IPS-15b (cell line): ENCODE data around the gene SIX1.

Source experiments
- H3K27me3 ChIP-seq: one replicate; pipeline ENCODE4 v1.6.1; 2013; ENCODE audit warnings: low read length; ENCODE audit not compliant: control insufficient read depth, insufficient read depth
- H3K36me3 ChIP-seq: one replicate; pipeline ENCODE4 v1.6.1; 2013; ENCODE audit warnings: low read length; ENCODE audit not compliant: control insufficient read depth, insufficient read depth
- H3K4me1 ChIP-seq: one replicate; pipeline ENCODE4 v1.6.1; 2013; ENCODE audit warnings: mild to moderate bottlenecking, low read length; ENCODE audit not compliant: control insufficient read depth, insufficient read depth
- H3K4me3 ChIP-seq: one replicate; pipeline ENCODE4 v1.5.1; 2013; ENCODE audit warnings: low read depth, low read length
- H3K9ac ChIP-seq: one replicate; pipeline ENCODE4 v1.6.1; 2013; ENCODE audit warnings: low read depth, mild to moderate bottlenecking, low read length
- H3K9me3 ChIP-seq: one replicate; pipeline ENCODE4 v1.6.1; 2013; ENCODE audit warnings: mild to moderate bottlenecking, low read length; ENCODE audit not compliant: control insufficient read depth, insufficient read depth

The SIX1 gene

DNA sequence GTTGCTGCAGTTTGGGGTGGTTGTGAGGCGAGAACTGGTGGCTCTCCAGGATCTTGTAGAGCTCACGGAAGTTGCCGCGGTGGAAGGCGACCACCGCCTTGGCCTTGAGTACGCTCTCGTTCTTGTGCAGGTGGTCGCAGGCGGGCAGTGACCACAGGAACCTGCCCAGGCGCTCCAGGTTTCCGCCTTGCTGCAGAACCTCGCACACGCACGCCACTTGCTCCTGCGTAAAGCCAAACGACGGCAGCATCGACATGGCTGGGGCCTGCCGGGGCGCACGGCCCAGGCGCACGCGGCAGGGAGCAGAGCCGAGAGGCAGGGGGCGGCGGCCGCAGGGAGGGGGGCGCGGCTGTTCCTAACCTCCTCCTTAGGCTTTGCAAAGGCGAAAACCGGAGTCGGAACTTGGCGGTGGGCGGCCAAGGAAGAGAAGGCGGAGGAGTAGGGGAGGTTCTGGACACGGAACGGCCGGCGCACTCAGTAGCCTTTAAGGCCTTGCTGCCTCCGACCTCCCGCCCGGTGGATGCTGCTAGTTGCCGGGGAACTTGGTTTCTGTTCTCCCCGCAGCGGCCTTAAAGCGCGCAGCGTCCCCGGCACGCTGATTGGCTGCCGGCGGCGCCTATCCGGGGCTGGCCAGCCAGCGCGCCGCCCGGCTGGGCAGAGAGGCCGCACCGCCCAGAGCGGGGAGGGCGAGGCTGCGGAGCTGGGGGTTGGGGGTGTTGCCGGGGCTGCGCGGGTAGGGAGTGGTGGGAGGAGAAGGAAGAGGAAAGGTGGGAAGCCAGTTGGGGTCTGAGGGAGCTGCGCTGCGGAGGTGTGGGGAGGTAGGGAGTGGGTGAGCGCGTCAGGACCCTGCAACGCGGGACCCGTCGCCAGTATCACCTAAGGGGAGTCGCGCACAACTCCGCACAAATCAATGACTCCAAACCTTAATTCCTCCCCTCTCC, at the start of gene SIX1:
Gene SIX1, minus strand, starts transcription at position 544 of the 941 bp plus-strand sequence. Its CDS starts 288 bp downstream, at position 256.
- Histone ChIP-seq H3K4me3 (peak within 1 kb of the TSS; percentile 59), H3K4me1 (peaks cover 12% of the 10 kb centered on the region), H3K36me3 (no peaks in the 10 kb centered on the region), H3K27me3 (peaks cover 96% of the 10 kb centered on the region), H3K9me3 (no peaks in the 10 kb centered on the region), H3K9ac (no peak within 1 kb of the TSS)

DNA sequence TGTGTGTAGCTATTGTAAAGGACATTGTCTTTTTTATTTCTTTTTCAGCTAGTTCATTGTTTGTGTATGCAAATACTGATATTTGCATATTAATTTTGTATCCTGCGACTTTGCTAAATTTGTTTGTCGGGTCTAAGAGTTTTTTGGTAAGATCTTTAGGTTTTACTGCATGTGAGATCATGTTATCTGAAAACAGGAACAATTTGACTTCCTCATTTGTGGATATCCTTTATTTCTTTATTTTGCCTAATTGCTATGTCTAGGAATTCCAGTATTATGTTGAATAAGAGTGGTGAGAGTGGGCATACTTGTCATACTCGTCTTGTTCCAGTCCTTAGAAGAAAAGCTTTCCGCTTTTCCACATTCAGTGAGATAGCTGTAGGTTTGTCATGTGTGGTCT, 46.0 kb upstream of the SIX1 start:
- H3K9ac ChIP-seq = no peak overlapping the region
- no peaks in the 10 kb centered on the region for H3K27me3 ChIP-seq
- H3K4me3 ChIP-seq = no peak overlapping the region
- no peaks in the 10 kb centered on the region for H3K36me3 ChIP-seq
- no peaks in the 10 kb centered on the region for H3K9me3 ChIP-seq
- no peaks in the 10 kb centered on the region for H3K4me1 ChIP-seq

DNA sequence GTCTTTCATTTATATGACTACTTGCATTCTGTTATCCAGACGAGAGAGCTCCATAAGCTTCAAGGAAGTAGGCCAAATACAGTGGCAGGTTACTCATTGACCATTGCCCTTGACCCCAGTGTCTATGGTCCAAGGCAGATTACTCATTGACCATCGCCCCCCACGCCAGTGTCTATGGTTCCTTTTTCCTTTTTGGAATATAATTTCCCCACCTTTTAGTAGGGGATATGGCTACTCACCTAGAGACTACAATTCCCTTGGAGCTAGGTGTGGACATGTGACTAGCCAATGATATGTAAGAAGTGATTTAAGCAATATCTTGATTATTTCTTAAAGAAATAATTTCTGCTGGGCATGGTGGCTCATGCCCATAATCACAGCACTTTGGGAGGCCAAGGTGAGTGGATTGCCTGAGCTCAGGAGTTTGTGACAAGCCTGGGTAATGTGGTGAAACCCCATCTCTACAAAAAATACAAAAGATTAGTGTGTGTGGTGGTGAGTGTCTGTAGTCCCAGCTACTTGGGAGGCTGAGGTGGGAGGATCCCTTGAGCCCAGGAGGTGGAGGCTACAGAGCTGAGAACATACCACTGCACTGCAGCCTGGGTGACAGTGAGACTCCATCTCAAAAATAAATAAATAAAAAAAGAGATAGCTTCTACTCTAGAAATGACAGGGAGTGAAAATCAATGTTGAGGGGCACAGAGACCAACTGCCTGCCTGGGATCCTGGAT, 42.3 kb upstream of the SIX1 start:
- H3K4me3 ChIP-seq = no peak overlapping the region
- H3K27me3 ChIP-seq = no peaks in the 10 kb centered on the region
- H3K9ac ChIP-seq = no peak overlapping the region
- H3K9me3 ChIP-seq = no peaks in the 10 kb centered on the region
- H3K4me1 ChIP-seq = no peaks in the 10 kb centered on the region
- no peaks in the 10 kb centered on the region for H3K36me3 ChIP-seq

DNA sequence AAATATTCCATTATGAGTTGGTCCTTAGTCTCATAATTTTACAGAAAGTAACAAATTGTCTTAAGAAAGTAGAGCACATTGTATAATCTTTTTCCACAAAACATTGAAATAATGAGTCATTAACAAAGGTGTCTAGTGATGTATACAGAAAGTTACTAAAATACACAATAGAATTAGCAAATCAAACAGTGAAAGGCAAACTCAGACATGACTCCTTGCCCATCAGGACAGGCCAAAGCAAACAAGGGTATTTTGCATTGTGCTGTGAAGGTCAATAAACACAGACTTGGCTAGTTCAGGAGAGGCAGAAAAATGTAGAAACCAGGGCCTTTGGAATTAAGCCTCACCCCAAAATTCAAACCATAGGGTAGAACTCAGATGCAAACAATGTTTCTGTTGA, 37.6 kb upstream of the SIX1 start:
- Histone ChIP-seq H3K4me1 (no peaks in the 10 kb centered on the region), H3K27me3 (no peaks in the 10 kb centered on the region), H3K9me3 (no peaks in the 10 kb centered on the region), H3K9ac (no peak overlapping the region), H3K4me3 (no peak overlapping the region), H3K36me3 (no peaks in the 10 kb centered on the region)

DNA sequence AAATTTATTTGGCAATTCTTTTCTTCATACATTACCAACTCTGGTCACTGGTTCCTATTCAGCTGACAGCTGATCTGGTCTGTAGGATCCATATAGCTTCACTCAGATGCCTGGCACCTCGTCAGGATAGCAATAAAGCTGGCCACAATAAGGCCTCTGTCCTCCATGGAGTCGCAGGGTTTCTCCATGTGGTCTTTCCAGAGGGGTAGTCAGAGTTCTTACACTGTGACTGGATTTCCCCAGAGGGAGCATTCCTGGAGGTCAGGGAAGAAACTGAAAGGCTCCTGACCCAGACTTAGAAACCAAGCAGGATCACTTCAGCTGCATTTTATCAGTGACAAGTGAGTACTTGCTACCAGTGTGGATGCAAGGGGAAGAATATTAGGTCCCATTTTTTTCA, 34.9 kb upstream of the SIX1 start:
- Histone ChIP-seq H3K4me3 (no peak overlapping the region), H3K36me3 (no peaks in the 10 kb centered on the region), H3K27me3 (no peaks in the 10 kb centered on the region), H3K9ac (no peak overlapping the region), H3K4me1 (peaks cover 7% of the 10 kb centered on the region), H3K9me3 (no peaks in the 10 kb centered on the region)

DNA sequence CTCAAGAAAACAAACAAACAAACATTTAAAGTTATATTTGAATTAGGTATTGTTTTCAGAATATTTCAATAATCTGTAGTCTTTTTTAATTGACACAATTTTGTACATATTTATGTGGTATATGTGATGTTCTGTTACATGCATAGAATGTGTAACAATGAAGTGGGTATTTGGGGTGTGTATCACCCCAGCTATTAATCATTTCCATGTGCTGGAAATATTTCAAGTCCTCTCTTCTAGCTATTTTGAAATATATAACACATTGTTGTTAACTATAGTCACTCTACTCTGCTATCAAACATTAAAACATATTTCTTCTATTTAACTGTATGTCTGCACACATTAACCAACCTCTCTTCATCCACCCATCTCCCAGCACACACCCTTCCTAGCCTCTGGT, 32.0 kb upstream of the SIX1 start:
- Histone ChIP-seq H3K4me3 (no peak overlapping the region), H3K27me3 (no peaks in the 10 kb centered on the region), H3K36me3 (no peaks in the 10 kb centered on the region), H3K9me3 (no peaks in the 10 kb centered on the region), H3K4me1 (peaks cover 12% of the 10 kb centered on the region), H3K9ac (no peak overlapping the region)

DNA sequence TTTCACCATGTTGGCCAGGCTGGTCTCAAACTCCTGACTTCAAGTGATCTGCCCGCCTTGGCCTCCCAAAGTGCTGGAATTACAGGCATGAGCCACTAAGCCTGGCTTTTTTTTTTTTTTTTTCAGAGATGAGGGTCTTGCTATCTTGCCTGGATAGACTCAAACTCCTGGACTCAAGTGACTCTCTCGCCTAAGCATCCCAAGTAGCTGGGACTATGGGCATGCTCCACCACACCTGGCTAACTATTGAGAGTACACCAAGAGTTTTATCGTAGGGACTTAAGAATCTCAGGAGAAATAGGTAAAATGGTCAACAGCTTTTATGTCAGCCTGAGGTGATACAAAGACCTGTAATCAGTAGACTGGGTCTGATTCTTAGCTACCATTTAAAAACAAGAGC, 31.2 kb upstream of the SIX1 start:
- no peak overlapping the region for H3K9ac ChIP-seq
- H3K9me3 ChIP-seq = no peaks in the 10 kb centered on the region
- H3K36me3 ChIP-seq = no peaks in the 10 kb centered on the region
- no peak overlapping the region for H3K4me3 ChIP-seq
- H3K4me1 ChIP-seq = peaks cover 12% of the 10 kb centered on the region
- H3K27me3 ChIP-seq = no peaks in the 10 kb centered on the region

DNA sequence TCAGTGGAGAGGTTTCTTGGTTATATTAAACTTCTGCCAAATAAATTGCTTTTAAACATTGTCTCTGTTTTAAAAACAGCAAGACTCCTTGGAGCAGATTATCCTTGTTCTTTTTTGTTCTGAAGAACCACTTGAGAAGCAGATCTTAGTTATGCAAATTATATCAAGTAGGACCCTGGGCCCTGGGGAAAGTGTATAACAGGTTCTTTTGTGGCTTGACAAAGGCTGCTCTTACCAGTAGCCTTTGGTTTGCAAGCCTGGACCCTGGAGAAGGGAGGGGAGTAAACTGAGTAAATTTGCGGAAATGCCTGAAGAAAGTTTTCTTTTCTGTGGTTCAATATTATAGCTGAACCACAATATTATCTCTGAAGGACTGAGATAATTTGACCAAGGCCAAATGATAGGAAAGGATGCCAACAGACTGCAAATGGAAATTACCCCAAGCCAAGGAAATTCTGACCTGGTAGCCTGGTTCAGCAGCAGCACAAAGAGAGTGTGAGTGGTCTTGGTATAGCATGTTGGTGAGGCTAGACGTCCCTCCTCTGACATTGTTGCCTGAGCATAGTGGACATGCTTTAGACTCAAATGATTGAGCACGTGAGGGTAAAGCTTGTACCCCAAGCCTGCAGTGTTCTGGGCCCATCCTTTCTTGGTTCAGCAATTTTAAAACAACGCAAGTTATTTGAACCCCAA, 30.4 kb upstream of the SIX1 start:
- no peak overlapping the region for H3K4me3 ChIP-seq
- no peaks in the 10 kb centered on the region for H3K36me3 ChIP-seq
- H3K9me3 ChIP-seq = no peaks in the 10 kb centered on the region
- H3K9ac ChIP-seq = no peak overlapping the region
- H3K4me1 ChIP-seq = peaks cover 12% of the 10 kb centered on the region
- no peaks in the 10 kb centered on the region for H3K27me3 ChIP-seq

DNA sequence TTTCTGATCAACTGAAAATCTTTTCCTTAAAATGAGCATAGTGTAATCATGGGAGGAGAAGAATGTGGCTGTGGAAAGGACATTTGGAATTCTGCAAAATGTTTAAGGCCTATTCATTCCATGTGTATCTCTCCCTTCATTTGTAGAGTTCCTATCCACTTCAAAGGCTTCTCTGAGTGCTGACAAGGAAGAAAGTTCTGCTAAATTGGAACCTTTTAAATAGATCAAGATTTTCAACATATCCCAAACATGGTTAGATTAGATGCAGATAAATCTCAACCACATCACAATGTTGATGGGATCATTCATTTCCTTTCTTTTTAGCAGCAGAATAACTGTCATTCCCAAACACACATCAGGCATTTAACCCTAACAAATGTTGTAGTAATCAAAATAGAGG, 28.4 kb upstream of the SIX1 start:
- Histone ChIP-seq H3K9me3 (no peaks in the 10 kb centered on the region), H3K36me3 (no peaks in the 10 kb centered on the region), H3K4me1 (peaks cover 12% of the 10 kb centered on the region), H3K27me3 (no peaks in the 10 kb centered on the region), H3K9ac (no peak overlapping the region), H3K4me3 (no peak overlapping the region)

DNA sequence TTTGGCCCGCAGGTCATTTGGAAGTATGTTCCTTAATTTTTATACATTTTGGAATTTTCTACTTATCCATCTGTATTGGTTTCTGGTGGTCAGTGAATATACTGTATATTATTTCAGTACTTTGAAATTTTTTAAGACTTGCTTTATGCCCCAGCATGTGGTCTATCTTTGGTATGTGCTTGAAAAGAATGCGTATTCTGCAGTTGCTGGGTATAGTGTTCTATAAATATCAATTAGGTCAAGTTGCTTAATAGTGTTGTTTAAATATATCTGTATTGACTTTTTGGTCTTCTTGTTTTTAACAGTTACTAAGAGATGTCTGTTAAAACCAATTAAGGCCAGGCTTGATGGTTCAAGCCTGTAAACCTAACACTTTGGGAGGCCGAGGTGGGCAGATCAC, 21.7 kb upstream of the SIX1 start:
- Histone ChIP-seq H3K4me3 (no peak overlapping the region), H3K36me3 (no peaks in the 10 kb centered on the region), H3K9me3 (no peaks in the 10 kb centered on the region), H3K4me1 (no peaks in the 10 kb centered on the region), H3K27me3 (no peaks in the 10 kb centered on the region), H3K9ac (no peak overlapping the region)

DNA sequence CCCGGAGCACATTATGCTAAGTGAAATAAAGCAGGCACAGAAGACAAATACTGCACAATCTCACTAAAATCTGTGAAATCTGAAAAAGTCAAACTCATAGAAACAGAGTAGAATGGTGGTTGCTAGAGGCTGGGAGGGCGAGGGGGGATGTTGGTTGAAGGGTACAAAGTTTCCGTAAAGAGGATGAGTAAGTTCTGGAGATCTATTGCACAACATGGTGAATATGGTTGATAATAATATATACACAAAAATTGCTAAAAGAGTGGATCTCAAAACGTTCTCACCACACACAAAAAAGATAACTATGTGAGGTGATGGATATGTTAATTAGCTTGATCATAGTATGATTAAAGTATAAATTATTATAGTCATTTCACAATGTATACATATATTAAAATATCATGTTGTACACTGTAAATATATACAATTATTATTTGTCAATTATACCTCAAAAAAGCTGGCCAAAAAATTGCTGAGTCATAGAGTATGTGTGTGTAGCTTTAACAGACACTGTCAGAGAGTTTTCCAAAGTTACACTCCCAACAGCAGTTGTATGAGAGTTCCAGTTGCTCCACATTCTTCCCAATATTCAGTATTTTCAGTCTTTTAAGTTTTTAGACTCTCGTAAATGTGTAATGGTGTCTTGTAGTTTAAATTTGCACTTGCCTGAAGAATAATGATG, 19.3 kb upstream of the SIX1 start:
- no peaks in the 10 kb centered on the region for H3K9me3 ChIP-seq

More for the DNA sequence above, 19.3 kb upstream of the SIX1 start:
- Histone ChIP-seq H3K4me3 (no peak overlapping the region), H3K36me3 (no peaks in the 10 kb centered on the region), H3K4me1 (no peaks in the 10 kb centered on the region), H3K27me3 (no peaks in the 10 kb centered on the region), H3K9ac (no peak overlapping the region)
